Uterus (tissue), 4 donors: ENCODE data around the gene INTS11. TPM values are rescaled to one million over a fixed set of nuclear protein-coding genes. Genes with fewer than 3 reads are reported as not detected.

Experiments
- DNase-seq, 2 donors: peaks; one replicate each; pipeline ENCODE4 v3.0.0-alpha.2; 2019 to 2020
- H3K27ac ChIP-seq, 2 donors: fragments of 200-600 bp; sonication (generic); 1 replicate in 1 of 2; 2 replicates in 1 of 2; pipeline ENCODE4 v1.5.1; 2016 to 2018
- H3K27me3 ChIP-seq, 2 donors: fragments of 200-600 bp; sonication (generic); one replicate each; pipeline ENCODE4 v1.5.1; 2018 to 2019; ENCODE audit warnings: control low read depth in 1 of 2
- H3K36me3 ChIP-seq, 2 donors: fragments of 200-600 bp; sonication (generic); one replicate each; pipeline ENCODE4 v1.5.1; 2019; ENCODE audit warnings: control low read depth in 1 of 2
- H3K4me1 ChIP-seq, 2 donors: fragments of 200-600 bp; sonication (generic); one replicate each; pipeline ENCODE4 v1.5.1; 2018 to 2019; ENCODE audit warnings: control low read depth in 1 of 2
- H3K4me3 ChIP-seq, 2 donors: fragments of 200-600 bp; sonication (generic); 1 replicate in 1 of 2; 2 replicates in 1 of 2; pipeline ENCODE4 v1.5.1; 2018 to 2019; ENCODE audit warnings: mild to moderate bottlenecking in 1 of 2
- H3K9me3 ChIP-seq, 2 donors: fragments of 200-600 bp; sonication (generic); one replicate each; pipeline ENCODE4 v1.5.1; 2019; ENCODE audit warnings: control low read depth in 1 of 2
- POLR2A ChIP-seq, 2 donors: fragments of 450-650 bp; IDR thresholded peaks; one replicate each; pipeline ENCODE4 v1.6.1; 2016; ENCODE audit warnings: antibody characterized with exemption in 2 of 2, mild to moderate bottlenecking in 1 of 2, moderate library complexity in 1 of 2
- intact Hi-C: fragments of 100-400 bp; cut with DNase I; formaldehyde crosslinking; loops from one replicate; pipeline ENCODE4 v1.15.1; 2023; ENCODE audit warnings: low total_unique reads
- total RNA-seq, 4 donors: library from RNA; depleted of rRNA in 3 of 4; stranded (reverse); fragments of >200 nt in 3 of 4; gene quantifications; one replicate each; pipeline versions ENCODE4 v1.1.0 to v1.2.4, GENCODE V29; 2014 to 2023
- TF ChIP-seq, protein P1 (sequence below), 4 experiments: fragments of 200-600 bp in 2 of 4; fragments of 450-650 bp in 2 of 4; sonication (generic) in 2 of 4; IDR thresholded peaks; one replicate each; pipeline ENCODE4 v1.5.1; 2016 to 2019; ENCODE audit warnings: antibody characterized with exemption in 4 of 4, mild to moderate bottlenecking in 2 of 4, moderate library complexity in 1 of 4
- donor health status: DM: yes; HTN: yes; CAD: no.

Gene INTS11
- total RNA-seq, 4 donors from 2014 or later, result 45.6 to 277 (median 130) TPM

DNA sequence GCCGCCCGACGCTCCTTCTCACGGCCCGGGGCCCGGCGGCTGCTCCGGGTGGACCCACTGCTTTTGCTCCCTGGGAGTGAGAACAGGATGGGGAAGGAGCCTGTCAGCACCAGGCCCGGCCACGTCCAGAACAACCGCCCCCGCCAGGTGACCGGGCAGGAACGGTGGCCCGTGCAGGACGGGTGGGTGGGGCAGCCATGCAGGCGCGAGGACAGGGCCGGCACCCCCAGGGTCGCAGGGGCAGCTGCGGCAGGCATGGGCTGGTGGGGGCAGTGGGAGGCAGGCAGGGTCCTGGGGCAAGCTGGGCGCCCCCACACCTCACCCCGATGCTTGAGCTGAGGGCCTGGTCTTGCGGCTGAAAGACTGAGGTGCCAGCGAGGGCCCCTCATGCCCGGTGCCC, 12.0 kb upstream of the INTS11 start:
- DNase-seq, result no peak
- Histone ChIP-seq H3K36me3 (no peaks in the 10 kb centered on the region), H3K4me3 (no peak overlapping the region), H3K27ac (no peak overlapping the region), H3K27me3 (no peaks in the 10 kb centered on the region), H3K9me3 (no peaks in the 10 kb centered on the region), H3K4me1 (no peaks in the 10 kb centered on the region)
- intact Hi-C loops, result no loop called here
- TF ChIP-seq, protein P1, sequence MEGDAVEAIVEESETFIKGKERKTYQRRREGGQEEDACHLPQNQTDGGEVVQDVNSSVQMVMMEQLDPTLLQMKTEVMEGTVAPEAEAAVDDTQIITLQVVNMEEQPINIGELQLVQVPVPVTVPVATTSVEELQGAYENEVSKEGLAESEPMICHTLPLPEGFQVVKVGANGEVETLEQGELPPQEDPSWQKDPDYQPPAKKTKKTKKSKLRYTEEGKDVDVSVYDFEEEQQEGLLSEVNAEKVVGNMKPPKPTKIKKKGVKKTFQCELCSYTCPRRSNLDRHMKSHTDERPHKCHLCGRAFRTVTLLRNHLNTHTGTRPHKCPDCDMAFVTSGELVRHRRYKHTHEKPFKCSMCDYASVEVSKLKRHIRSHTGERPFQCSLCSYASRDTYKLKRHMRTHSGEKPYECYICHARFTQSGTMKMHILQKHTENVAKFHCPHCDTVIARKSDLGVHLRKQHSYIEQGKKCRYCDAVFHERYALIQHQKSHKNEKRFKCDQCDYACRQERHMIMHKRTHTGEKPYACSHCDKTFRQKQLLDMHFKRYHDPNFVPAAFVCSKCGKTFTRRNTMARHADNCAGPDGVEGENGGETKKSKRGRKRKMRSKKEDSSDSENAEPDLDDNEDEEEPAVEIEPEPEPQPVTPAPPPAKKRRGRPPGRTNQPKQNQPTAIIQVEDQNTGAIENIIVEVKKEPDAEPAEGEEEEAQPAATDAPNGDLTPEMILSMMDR (IDR thresholded peaks at IDR 0.05), result no peak

DNA sequence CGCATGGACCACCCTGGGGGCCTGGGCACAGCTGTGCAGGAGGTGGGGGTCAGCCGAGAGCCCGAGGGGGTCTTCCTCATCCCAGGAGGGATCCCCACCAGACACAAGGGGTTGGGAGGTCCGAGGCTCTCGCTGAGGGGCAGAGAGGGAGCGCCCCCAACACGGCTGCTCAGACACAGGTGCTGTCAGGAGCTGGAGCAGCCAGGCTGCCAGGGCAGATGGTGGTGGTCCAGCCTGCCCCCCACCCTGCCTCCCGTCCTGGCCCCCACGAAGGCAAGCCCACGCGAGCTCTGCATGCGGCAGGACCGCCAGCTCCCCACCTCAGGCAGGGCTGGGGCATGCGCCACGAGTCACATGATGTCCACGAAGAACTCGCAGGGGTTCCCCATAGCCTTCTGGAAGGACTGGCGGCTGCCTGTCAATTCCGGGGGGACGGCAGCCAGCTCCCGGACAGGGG, 11.4 kb upstream of the INTS11 start:
- TF ChIP-seq, protein P1 (IDR thresholded peaks at IDR 0.05), result no peak
- no peak for TF ChIP-seq POLR2A (IDR thresholded peaks at IDR 0.05)
- no peaks in the 10 kb centered on the region for H3K27me3 ChIP-seq
- no peak overlapping the region for H3K27ac ChIP-seq
- no peaks in the 10 kb centered on the region for H3K9me3 ChIP-seq
- intact Hi-C loops, result no loop called here
- H3K4me1 ChIP-seq, result no peaks in the 10 kb centered on the region
- H3K4me3 ChIP-seq, result no peak overlapping the region
- DNase-seq, result no peak
- no peaks in the 10 kb centered on the region for H3K36me3 ChIP-seq

DNA sequence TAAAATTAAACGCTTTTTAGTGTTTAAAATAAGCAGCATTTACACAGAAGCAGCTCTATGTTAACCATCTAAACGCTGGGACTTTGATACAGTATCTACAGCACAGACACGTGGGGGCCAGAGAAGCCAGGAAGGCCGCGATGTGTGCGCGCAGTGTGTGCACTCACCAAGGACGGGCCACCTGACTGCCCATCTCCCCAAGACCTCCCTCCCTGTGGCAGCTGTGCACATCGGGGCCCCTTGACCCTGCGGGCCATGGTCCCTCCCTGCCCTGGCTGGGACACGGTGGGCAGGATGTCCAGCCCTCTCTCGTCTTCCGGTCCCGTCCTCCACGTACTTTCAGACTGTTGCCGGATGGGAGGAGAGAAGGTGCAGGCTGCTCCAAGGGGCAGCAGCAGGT, 10.8 kb upstream of the INTS11 start:
- no peaks in the 10 kb centered on the region for H3K9me3 ChIP-seq
- no peaks in the 10 kb centered on the region for H3K27me3 ChIP-seq
- no peak for DNase-seq
- intact Hi-C loops, result no loop called here
- no peaks in the 10 kb centered on the region for H3K36me3 ChIP-seq
- H3K27ac ChIP-seq, result no peak overlapping the region
- no peak for TF ChIP-seq POLR2A (IDR thresholded peaks at IDR 0.05)
- TF ChIP-seq, protein P1 (IDR thresholded peaks at IDR 0.05), result no peak
- no peaks in the 10 kb centered on the region for H3K4me1 ChIP-seq
- no peak overlapping the region for H3K4me3 ChIP-seq

DNA sequence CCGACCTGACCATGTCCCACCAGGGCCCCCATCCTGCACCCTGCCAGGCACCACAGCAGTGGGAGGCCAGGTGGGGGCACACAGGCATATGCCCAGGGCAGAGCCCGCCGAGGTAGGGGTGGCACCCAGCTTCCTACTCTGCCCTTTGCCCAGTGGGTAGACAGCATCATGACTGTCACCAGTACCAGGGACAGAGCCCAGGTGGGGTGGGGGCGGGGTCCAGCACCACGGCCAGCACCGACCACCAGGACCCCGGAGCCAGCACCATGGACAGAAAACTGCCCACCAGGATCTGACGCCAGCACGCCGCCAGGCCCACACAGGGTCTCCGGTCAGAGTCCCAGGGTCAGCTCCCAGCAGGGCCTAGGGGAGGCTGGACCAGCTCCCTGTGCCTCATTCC, 10.4 kb upstream of the INTS11 start:
- DNase-seq, result no peak
- Histone ChIP-seq H3K4me1 (no peaks in the 10 kb centered on the region), H3K4me3 (no peak overlapping the region), H3K9me3 (no peaks in the 10 kb centered on the region), H3K27me3 (no peaks in the 10 kb centered on the region), H3K36me3 (no peaks in the 10 kb centered on the region), H3K27ac (no peak overlapping the region)
- intact Hi-C loops, result no loop called here
- TF ChIP-seq, protein P1 (IDR thresholded peaks at IDR 0.05), result no peak
- no peak for TF ChIP-seq POLR2A (IDR thresholded peaks at IDR 0.05)

DNA sequence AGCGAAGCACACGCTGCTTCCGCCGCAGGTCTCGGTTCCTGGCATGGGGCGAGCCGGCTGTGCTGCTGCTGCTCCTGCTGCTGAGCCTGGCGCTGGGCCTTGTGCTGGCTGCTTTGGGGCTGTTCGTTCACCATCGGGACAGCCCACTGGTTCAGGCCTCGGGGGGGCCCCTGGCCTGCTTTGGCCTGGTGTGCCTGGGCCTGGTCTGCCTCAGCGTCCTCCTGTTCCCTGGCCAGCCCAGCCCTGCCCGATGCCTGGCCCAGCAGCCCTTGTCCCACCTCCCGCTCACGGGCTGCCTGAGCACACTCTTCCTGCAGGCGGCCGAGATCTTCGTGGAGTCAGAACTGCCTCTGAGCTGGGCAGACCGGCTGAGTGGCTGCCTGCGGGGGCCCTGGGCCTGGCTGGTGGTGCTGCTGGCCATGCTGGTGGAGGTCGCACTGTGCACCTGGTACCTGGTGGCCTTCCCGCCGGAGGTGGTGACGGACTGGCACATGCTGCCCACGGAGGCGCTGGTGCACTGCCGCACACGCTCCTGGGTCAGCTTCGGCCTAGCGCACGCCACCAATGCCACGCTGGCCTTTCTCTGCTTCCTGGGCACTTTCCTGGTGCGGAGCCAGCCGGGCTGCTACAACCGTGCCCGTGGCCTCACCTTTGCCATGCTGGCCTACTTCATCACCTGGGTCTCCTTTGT, 9.2 kb upstream of the INTS11 start:
- no peaks in the 10 kb centered on the region for H3K36me3 ChIP-seq
- no peak for TF ChIP-seq POLR2A (IDR thresholded peaks at IDR 0.05)
- TF ChIP-seq, protein P1 (IDR thresholded peaks at IDR 0.05), result no peak
- no peaks in the 10 kb centered on the region for H3K9me3 ChIP-seq
- no peak overlapping the region for H3K4me3 ChIP-seq
- no peak for DNase-seq
- H3K27ac ChIP-seq, result no peak overlapping the region
- intact Hi-C loops, result no loop called here
- H3K27me3 ChIP-seq, result no peaks in the 10 kb centered on the region
- H3K4me1 ChIP-seq, result no peaks in the 10 kb centered on the region
